Body of pancreas (tissue), 4 donors: ENCODE data around the gene WDFY4.

Experiments
- CTCF ChIP-seq, 7 experiments: fragments of 450-650 bp in 4 of 7; fragments of 200-600 bp in 3 of 7; sonication (generic) in 3 of 7; IDR thresholded peaks; one replicate each; pipeline ENCODE4 v1.5.1; 2016 to 2019; ENCODE audit warnings: antibody characterized with exemption in 7 of 7
- POLR2A ChIP-seq, 3 donors: fragments of 450-650 bp; IDR thresholded peaks; one replicate each; pipeline ENCODE4 v1.6.1; 2016; ENCODE audit warnings: antibody characterized with exemption in 3 of 3, mild to moderate bottlenecking in 2 of 3

- TF ChIP-seq CTCF (IDR thresholded peaks at IDR 0.05) (no peak), POLR2A (IDR thresholded peaks at IDR 0.05) (no peak)
Observed at GRCh38 chr10:48652344-48652743, 32.3 kb upstream of the WDFY4 start.
